Caco-2 (cell line): Measurements from ENCODE around the gene TEKT4. TPM values are rescaled to one million over a fixed set of nuclear protein-coding genes. Genes with fewer than 3 reads are reported as not detected.
"Not testable (repeated sequence)": the region's sequence is repeated elsewhere in the genome, so short reads cannot be mapped to it uniquely, and the experiment has no call there.

Source experiments
- Bru-seq: library from RNA; stranded (reverse); fragments of 400-500 nt; gene quantifications from one replicate; lab custom pipeline; 2021; lab: Mats Ljungman, UMichigan
- BruChase-seq, 2 experiments: library from RNA; stranded (reverse); fragments of 400-500 nt; gene quantifications; one replicate each; lab custom pipeline; 2021; lab: Mats Ljungman, UMichigan
- BruUV-seq: library from RNA; stranded (reverse); fragments of 400-500 nt; replicated peaks from 2 replicates; lab custom pipeline; 2021; lab: Mats Ljungman, UMichigan
- CTCF ChIA-PET: fragments of 300-600 bp; sonication (Branson Sonifier 250); formaldehyde crosslinking; loops from one replicate; lab custom pipeline; 2022; ENCODE audit warnings: antibody characterized with exemption; lab: Charles Lee
- POLR2A ChIA-PET: fragments of 300-600 bp; sonication (Branson Sonifier 250); formaldehyde crosslinking; loops from one replicate; lab custom pipeline; 2022; ENCODE audit warnings: antibody characterized with exemption; lab: Charles Lee
- DNase-seq, 2 experiments: peaks; one replicate each; pipeline versions ENCODE4 v3.0.0 to v3.0.0-alpha.2; 2020 to 2022
- H3K27me3 ChIP-seq: replicated peaks from 2 replicates; pipeline ENCODE4 v1.6.0; 2011; ENCODE audit warnings: low read length; ENCODE audit not compliant: control insufficient read depth, insufficient read depth
- H3K36me3 ChIP-seq: 2 replicates; pipeline ENCODE4 v1.5.1; 2011; ENCODE audit warnings: low read length; ENCODE audit not compliant: control insufficient read depth, insufficient read depth
- H3K4me1 ChIP-seq: fragments of 250-450 bp; sonication (Bioruptor Pico); 2 replicates; pipeline ENCODE4 v1.5.1; 2020; ENCODE audit warnings: mild to moderate bottlenecking
- H3K4me3 ChIP-seq: 2 replicates; pipeline ENCODE4 v1.5.1; 2011; ENCODE audit warnings: low read depth, mild to moderate bottlenecking, control low read depth, low read length
- H3K9me3 ChIP-seq: fragments of 250-450 bp; sonication (Bioruptor Pico); 2 replicates; pipeline ENCODE4 v1.5.1; 2020; ENCODE audit warnings: mild to moderate bottlenecking, moderate library complexity
- H3K27ac Mint-ChIP-seq: one replicate; pipeline ENCODE4 v1.8.0; 2022; ENCODE audit warnings: mixed read lengths; ENCODE audit not compliant: unreplicated experiment
- H3K27me3 Mint-ChIP-seq: one replicate; pipeline ENCODE4 v1.8.0; 2022; ENCODE audit warnings: mixed read lengths; ENCODE audit not compliant: insufficient read depth, unreplicated experiment
- H3K36me3 Mint-ChIP-seq: one replicate; pipeline ENCODE4 v1.8.0; 2022; ENCODE audit warnings: mild to moderate bottlenecking, mixed read lengths; ENCODE audit not compliant: insufficient read depth, unreplicated experiment
- H3K4me1 Mint-ChIP-seq: one replicate; pipeline ENCODE4 v1.8.0; 2022; ENCODE audit warnings: low read depth, mixed read lengths; ENCODE audit not compliant: unreplicated experiment
- H3K4me3 Mint-ChIP-seq: one replicate; pipeline ENCODE4 v1.8.0; 2022; ENCODE audit warnings: mild to moderate bottlenecking, moderate library complexity, mixed read lengths; ENCODE audit not compliant: unreplicated experiment
- H3K9me3 Mint-ChIP-seq: one replicate; pipeline ENCODE4 v1.8.0; 2022; ENCODE audit warnings: mixed read lengths; ENCODE audit not compliant: unreplicated experiment
- CTCF ChIP-seq, 2 experiments: fragments of 200-600 bp in 1 of 2; IDR thresholded peaks; 1 replicate in 1 of 2; 2 replicates in 1 of 2; pipeline versions ENCODE4 v1.5.1 to v1.8.0; 2011 to 2022; ENCODE audit warnings: antibody characterized with exemption in 1 of 2, control low read depth in 1 of 2, inconsistent platforms in 1 of 2, low read depth in 1 of 2, low read length in 1 of 2, mild to moderate bottlenecking in 1 of 2, moderate library complexity in 1 of 2; ENCODE audit not compliant: insufficient read depth in 1 of 2, severe bottlenecking in 1 of 2, unreplicated experiment in 1 of 2
- intact Hi-C: fragments of 100-400 bp; cut with micrococcal nuclease; formaldehyde crosslinking; loops from one replicate; pipeline ENCODE4 v1.10.0; 2022; ENCODE audit not compliant: unreplicated experiment
- long read RNA-seq: library from polyadenylated mRNA; stranded (forward); transcript quantifications from one replicate; pipeline ENCODE4 v2.0.0, GENCODE V29; 2022
- total RNA-seq: library from RNA; stranded (reverse); gene quantifications from 2 replicates; pipeline ENCODE4 v1.2.3, GENCODE V29; 2022

Gene TEKT4
- total RNA-seq (not detected in 2 replicates), Bru-seq, nascent RNA (not detected), BruChase-seq, experiment 1, labeled RNA remaining after a 2-hour chase (not detected), BruChase-seq, experiment 2, labeled RNA remaining after a 6-hour chase (not detected)
- long read RNA-seq = 0 reads

- no TSS peak for BruUV-seq
- peak in 1 of 2 experiments; percentile 2 for DNase-seq
- no peak within 1 kb of the TSS for H3K4me3 ChIP-seq
- H3K9me3 Mint-ChIP-seq = no peaks in the 10 kb centered on the region
- TF ChIP-seq CTCF (IDR thresholded peaks at IDR 0.05; ENCODE audit: insufficient read depth in 1 of 2, low read depth in 1 of 2, low read length in 1 of 2, severe bottlenecking in 1 of 2, unreplicated experiment in 1 of 2) = no peak
- H3K4me1 ChIP-seq = no peaks in the 10 kb centered on the region
- H3K27me3 ChIP-seq = no peaks in the 10 kb centered on the region; the same call in 1 of the 2 replicates
- no peaks in the 10 kb centered on the region for H3K36me3 ChIP-seq
- POLR2A ChIA-PET = no interaction called here
- no peaks in the 10 kb centered on the region for H3K4me1 Mint-ChIP-seq
- no peak within 1 kb of the TSS for H3K27ac Mint-ChIP-seq
- CTCF ChIA-PET = no interaction called here
- intact Hi-C loops = no loop called here
- no peaks in the 10 kb centered on the region for H3K9me3 ChIP-seq
- no peaks in the 10 kb centered on the region for H3K36me3 Mint-ChIP-seq
- H3K4me3 Mint-ChIP-seq = no peak within 1 kb of the TSS
- H3K27me3 Mint-ChIP-seq = peaks cover 4% of the 10 kb centered on the region
Measured at GRCh38 chr2:94871226-94872087, at the start of gene TEKT4. TEKT4 (plus strand) TSS chr2:94871430; CDS start chr2:94871580, 150 bp downstream.

GRCh38 chr2:94839224-94839623 lies 32.0 kb upstream of the TEKT4 start:
- H3K4me3 ChIP-seq, H3K27me3 ChIP-seq, H3K4me1 ChIP-seq, DNase-seq, H3K9me3 Mint-ChIP-seq, H3K36me3 Mint-ChIP-seq, H3K27ac Mint-ChIP-seq, BruUV-seq, H3K4me3 Mint-ChIP-seq, H3K9me3 ChIP-seq, H3K4me1 Mint-ChIP-seq, intact Hi-C loops, H3K36me3 ChIP-seq, CTCF ChIA-PET, POLR2A ChIA-PET, H3K27me3 Mint-ChIP-seq: not testable (repeated sequence)

GRCh38 chr2:94856856-94857255 lies 14.4 kb upstream of the TEKT4 start:
- intact Hi-C loops, H3K4me1 Mint-ChIP-seq, POLR2A ChIA-PET, H3K4me1 ChIP-seq, CTCF ChIA-PET, H3K4me3 ChIP-seq, H3K27ac Mint-ChIP-seq, H3K36me3 ChIP-seq, H3K27me3 ChIP-seq, BruUV-seq, H3K9me3 ChIP-seq, H3K36me3 Mint-ChIP-seq, H3K9me3 Mint-ChIP-seq, H3K4me3 Mint-ChIP-seq, H3K27me3 Mint-ChIP-seq: not testable (repeated sequence)
- peak in 1 of 2 experiments; percentile 0 for DNase-seq

- DNase-seq = peak in 1 of 2 experiments; percentile 0
- H3K4me1 ChIP-seq, H3K4me1 Mint-ChIP-seq, H3K27me3 Mint-ChIP-seq, H3K36me3 ChIP-seq, H3K4me3 Mint-ChIP-seq, POLR2A ChIA-PET, H3K36me3 Mint-ChIP-seq, CTCF ChIA-PET, H3K27ac Mint-ChIP-seq, H3K27me3 ChIP-seq, H3K9me3 ChIP-seq, BruUV-seq, H3K4me3 ChIP-seq, intact Hi-C loops, H3K9me3 Mint-ChIP-seq: not testable (repeated sequence)
Measured at GRCh38 chr2:94857367-94858162, 13.7 kb upstream of the TEKT4 start.

GRCh38 chr2:94858163-94858888 lies 12.9 kb upstream of the TEKT4 start:
- intact Hi-C loops, H3K4me3 Mint-ChIP-seq, H3K27me3 ChIP-seq, H3K9me3 ChIP-seq, DNase-seq, CTCF ChIA-PET, H3K27me3 Mint-ChIP-seq, POLR2A ChIA-PET, H3K9me3 Mint-ChIP-seq, BruUV-seq, H3K4me1 ChIP-seq, H3K36me3 ChIP-seq, H3K4me3 ChIP-seq, H3K27ac Mint-ChIP-seq, H3K4me1 Mint-ChIP-seq, H3K36me3 Mint-ChIP-seq: not testable (repeated sequence)
